LNCaP clone FGC (cell line): ENCODE data around the gene NR1H4.
"Not testable (repeated sequence)": the region's sequence is repeated elsewhere in the genome, so short reads cannot be mapped to it uniquely, and the experiment has no call there.

Source experiments
- DNase-seq: peaks from one replicate; pipeline ENCODE4 v3.0.0-alpha.2; 2011; ENCODE audit warnings: low read depth
- H3K4me3 ChIP-seq: 2 replicates; pipeline ENCODE4 v1.5.1; 2011; ENCODE audit warnings: mild to moderate bottlenecking, low read depth, low read length, control low read depth
- TF ChIP-seq, protein P1 (sequence below): IDR thresholded peaks from 2 replicates; pipeline ENCODE4 v1.5.1; 2012; ENCODE audit warnings: mild to moderate bottlenecking; ENCODE audit not compliant: control insufficient read depth, insufficient read depth; ENCODE audit errors: extremely low read depth

Gene NR1H4

DNA sequence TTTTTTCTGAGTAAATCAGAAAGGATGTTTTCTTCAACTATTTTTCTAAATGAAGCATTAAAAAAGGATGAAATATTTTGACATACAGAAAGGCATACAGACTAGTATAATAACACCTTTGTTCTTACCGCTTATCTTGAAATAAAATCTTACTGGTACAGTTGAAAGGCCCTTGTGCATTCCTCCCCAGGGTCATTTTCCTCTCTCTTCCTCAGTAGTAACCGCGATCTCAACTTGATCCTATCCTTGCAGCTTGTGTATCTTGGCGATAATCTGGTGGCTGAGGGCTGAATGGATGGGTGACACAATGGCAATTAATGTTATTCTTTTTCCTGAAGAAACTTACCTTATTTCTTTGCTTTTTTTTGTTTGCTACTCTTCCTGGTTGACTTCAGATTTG, 118.3 kb downstream of the NR1H4 start:
- TF ChIP-seq, protein P1, sequence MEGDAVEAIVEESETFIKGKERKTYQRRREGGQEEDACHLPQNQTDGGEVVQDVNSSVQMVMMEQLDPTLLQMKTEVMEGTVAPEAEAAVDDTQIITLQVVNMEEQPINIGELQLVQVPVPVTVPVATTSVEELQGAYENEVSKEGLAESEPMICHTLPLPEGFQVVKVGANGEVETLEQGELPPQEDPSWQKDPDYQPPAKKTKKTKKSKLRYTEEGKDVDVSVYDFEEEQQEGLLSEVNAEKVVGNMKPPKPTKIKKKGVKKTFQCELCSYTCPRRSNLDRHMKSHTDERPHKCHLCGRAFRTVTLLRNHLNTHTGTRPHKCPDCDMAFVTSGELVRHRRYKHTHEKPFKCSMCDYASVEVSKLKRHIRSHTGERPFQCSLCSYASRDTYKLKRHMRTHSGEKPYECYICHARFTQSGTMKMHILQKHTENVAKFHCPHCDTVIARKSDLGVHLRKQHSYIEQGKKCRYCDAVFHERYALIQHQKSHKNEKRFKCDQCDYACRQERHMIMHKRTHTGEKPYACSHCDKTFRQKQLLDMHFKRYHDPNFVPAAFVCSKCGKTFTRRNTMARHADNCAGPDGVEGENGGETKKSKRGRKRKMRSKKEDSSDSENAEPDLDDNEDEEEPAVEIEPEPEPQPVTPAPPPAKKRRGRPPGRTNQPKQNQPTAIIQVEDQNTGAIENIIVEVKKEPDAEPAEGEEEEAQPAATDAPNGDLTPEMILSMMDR: no peak
- no peak for DNase-seq

DNA sequence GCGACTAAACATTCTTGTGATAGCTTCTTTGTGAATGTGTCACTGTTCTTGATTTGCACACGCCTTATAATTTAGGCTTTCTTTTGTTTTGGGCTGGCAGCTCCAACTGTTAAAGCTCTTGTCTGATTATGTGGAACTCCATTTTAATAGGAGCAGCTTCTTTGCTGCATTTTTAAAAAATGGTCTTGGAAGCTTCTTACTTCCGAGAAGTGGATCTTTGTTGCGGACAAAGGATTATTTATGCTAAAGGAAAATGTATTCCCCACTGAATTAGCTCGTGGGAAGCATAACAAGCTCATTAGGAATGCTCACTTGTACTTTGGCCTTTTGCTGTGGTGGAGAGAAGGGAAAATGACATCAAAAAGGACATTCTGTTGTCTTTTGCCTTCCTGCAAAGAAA, 119.8 kb downstream of the NR1H4 start:
- no peak overlapping the region for H3K4me3 ChIP-seq
- no peak for DNase-seq
- TF ChIP-seq, protein P1: no peak

More for the DNA sequence above, 118.3 kb downstream of the NR1H4 start:
- no peak overlapping the region for H3K4me3 ChIP-seq

DNA sequence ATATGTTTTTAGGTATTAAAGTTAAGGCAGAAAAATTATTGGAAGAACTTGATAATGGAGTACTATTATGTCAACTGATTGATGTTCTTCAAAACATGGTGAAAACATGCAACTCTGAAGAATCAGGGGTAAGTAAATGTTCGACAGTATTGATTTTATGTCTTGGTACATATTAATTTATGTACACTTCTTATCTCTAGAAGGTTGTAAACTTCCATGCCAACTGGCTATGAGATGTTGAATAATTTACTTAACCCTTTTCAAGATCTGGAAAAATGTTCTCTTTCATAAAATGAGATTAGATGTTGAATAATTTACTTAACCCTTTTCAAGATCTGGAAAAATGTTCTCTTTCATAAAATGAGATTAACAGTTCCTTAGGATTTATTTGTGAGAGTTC, 128.0 kb downstream of the NR1H4 start:
- H3K4me3 ChIP-seq: no peak overlapping the region
- TF ChIP-seq, protein P1: no peak
- DNase-seq: peak; percentile 90

GRCh38 chr12:100602997-100603396, 129.3 kb downstream of the NR1H4 start:
- not testable (repeated sequence) for DNase-seq, H3K4me3 ChIP-seq

- TF ChIP-seq, protein P1: no peak
- no peak for DNase-seq
Observed at GRCh38 chr12:100608776-100609175, 135.1 kb downstream of the NR1H4 start.

DNA sequence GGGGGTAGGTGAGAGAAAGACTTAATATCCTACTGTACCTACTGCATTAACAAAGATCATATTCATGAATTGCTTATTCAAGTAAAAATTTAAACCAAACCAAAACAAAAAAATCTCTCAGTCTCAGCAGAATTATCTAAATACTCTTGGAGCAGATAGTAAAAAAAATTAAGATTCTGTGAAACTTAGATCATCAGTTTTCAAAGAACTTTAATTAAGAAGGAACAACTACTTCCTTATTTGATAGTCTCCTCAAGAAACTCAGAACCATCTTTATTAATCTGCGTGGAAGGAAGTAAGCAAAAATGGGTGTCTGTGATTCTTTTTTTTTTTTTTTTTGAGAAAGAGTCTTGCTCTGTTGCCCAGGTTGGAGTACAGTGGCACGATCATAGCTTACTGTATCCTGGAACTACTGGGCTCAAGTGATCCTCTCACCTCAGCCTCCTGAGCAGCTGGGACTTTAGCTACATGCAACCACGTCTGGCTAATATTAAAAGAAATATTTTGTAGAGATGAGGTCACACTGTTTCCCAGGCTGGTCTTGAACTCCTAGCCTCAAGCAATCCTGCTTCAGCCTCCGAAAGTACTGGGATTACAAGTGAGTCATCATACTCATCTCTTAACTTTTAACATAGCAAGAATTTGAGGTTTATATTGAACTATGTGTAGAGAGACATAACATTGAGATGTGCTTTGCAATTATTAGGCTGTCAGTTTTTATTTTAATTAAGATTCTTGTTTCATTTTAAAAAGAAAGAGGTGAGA, 137.2 kb downstream of the NR1H4 start:
- DNase-seq: no peak
- TF ChIP-seq, protein P1: no peak

More at GRCh38 chr12:100608776-100609175, 135.1 kb downstream of the NR1H4 start:
- H3K4me3 ChIP-seq: no peak overlapping the region

DNA sequence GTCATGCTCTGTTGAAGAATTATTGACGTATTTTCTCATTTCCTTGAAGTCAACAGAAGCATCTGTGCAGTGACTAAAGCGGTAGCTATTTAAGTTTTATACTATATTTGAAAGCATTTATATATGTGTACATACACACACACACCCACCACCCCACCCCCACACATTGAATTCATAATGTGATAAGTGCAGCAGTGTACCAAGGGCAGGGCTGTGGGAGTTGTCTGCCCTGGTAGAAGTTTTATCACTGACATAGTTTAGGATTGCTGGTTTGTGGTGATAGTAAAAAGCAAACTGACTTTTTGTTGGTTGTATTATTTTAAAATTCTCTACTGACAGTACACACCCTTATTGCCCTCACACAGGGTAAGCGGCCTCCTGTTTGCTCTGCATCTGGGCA, 138.9 kb downstream of the NR1H4 start:
- TF ChIP-seq, protein P1: no peak
- no peak overlapping the region for H3K4me3 ChIP-seq

More for the DNA sequence above, 137.2 kb downstream of the NR1H4 start:
- H3K4me3 ChIP-seq: no peak overlapping the region

More for the DNA sequence above, 138.9 kb downstream of the NR1H4 start:
- no peak for DNase-seq
